ENCODE data around the gene MKRN1. TPM values are rescaled to one million over a fixed set of nuclear protein-coding genes. Genes with fewer than 3 reads are reported as not detected.
"Not testable (repeated sequence)": the region's sequence is repeated elsewhere in the genome, so short reads cannot be mapped to it uniquely, and the experiment has no call there.

The MKRN1 gene
- total RNA-seq, 1 donor: 69.8 TPM

GRCh38 chr7:140423501-140423900 is 55.8 kb downstream of the MKRN1 start:
- Histone ChIP-seq H3K9me3 (ENCODE audit: low read depth, low read length) (no peaks in the 10 kb centered on the region), H3K79me2 (ENCODE audit: insufficient read depth, low read length) (no peaks in the 10 kb centered on the region), H3K4me1 (ENCODE audit: insufficient read depth, low read length) (no peaks in the 10 kb centered on the region), H4K20me1 (ENCODE audit: insufficient read depth, low read length) (no peaks in the 10 kb centered on the region), H3K4me3 (ENCODE audit: insufficient read depth, low read length) (no peak overlapping the region), H3K27me3 (ENCODE audit: insufficient read depth, low read length) (peaks cover 3% of the 10 kb centered on the region), H2AFZ (ENCODE audit: low read length) (no peak overlapping the region), H3K36me3 (ENCODE audit: insufficient read depth, low read length) (no peaks in the 10 kb centered on the region), H3K4me2 (ENCODE audit: insufficient read depth, low read length) (no peak overlapping the region), H3K27ac (ENCODE audit: low read depth, low read length) (no peak overlapping the region)
- TF ChIP-seq CTCF (IDR thresholded peaks at IDR 0.05; ENCODE audit: extremely low read depth, low read depth, low read length): no peak
- DNase-seq (ENCODE audit: insufficient read length, low spot score, missing footprints): no peak

- Histone ChIP-seq H2AFZ (ENCODE audit: low read length) (no peak overlapping the region), H3K9me3 (ENCODE audit: low read depth, low read length) (no peaks in the 10 kb centered on the region), H3K36me3 (ENCODE audit: insufficient read depth, low read length) (no peaks in the 10 kb centered on the region), H3K4me1 (ENCODE audit: insufficient read depth, low read length) (no peaks in the 10 kb centered on the region), H3K4me3 (ENCODE audit: insufficient read depth, low read length) (no peak overlapping the region), H3K27me3 (ENCODE audit: insufficient read depth, low read length) (peaks cover 4% of the 10 kb centered on the region), H4K20me1 (ENCODE audit: insufficient read depth, low read length) (no peaks in the 10 kb centered on the region), H3K27ac (ENCODE audit: low read depth, low read length) (no peak overlapping the region), H3K79me2 (ENCODE audit: insufficient read depth, low read length) (no peaks in the 10 kb centered on the region), H3K4me2 (ENCODE audit: insufficient read depth, low read length) (no peak overlapping the region)
- no peak for TF ChIP-seq CTCF (IDR thresholded peaks at IDR 0.05; ENCODE audit: extremely low read depth, low read depth, low read length)
- no peak for DNase-seq (ENCODE audit: insufficient read length, low spot score, missing footprints)
These were observed 57.8 kb downstream of the MKRN1 start for GRCh38 chr7:140421521-140421920.

GRCh38 chr7:140418653-140419052 is 60.7 kb downstream of the MKRN1 start:
- no peak overlapping the region for H2AFZ ChIP-seq (ENCODE audit: low read length)
- H3K36me3 ChIP-seq (ENCODE audit: insufficient read depth, low read length): no peaks in the 10 kb centered on the region
- peaks cover 4% of the 10 kb centered on the region for H3K27me3 ChIP-seq (ENCODE audit: insufficient read depth, low read length)
- H3K4me3 ChIP-seq (ENCODE audit: insufficient read depth, low read length): no peak overlapping the region
- H3K27ac ChIP-seq (ENCODE audit: low read depth, low read length): no peak overlapping the region
- no peaks in the 10 kb centered on the region for H4K20me1 ChIP-seq (ENCODE audit: insufficient read depth, low read length)
- DNase-seq (ENCODE audit: insufficient read length, low spot score, missing footprints): no peak
- no peaks in the 10 kb centered on the region for H3K4me1 ChIP-seq (ENCODE audit: insufficient read depth, low read length)
- H3K4me2 ChIP-seq (ENCODE audit: insufficient read depth, low read length): no peak overlapping the region
- no peaks in the 10 kb centered on the region for H3K9me3 ChIP-seq (ENCODE audit: low read depth, low read length)
- TF ChIP-seq CTCF (IDR thresholded peaks at IDR 0.05; ENCODE audit: extremely low read depth, low read depth, low read length): no peak
- no peaks in the 10 kb centered on the region for H3K79me2 ChIP-seq (ENCODE audit: insufficient read depth, low read length)

GRCh38 chr7:140418156-140418472 is 61.2 kb downstream of the MKRN1 start:
- not testable (repeated sequence) for H3K27ac ChIP-seq (ENCODE audit: low read depth, low read length); H4K20me1 ChIP-seq (ENCODE audit: insufficient read depth, low read length); DNase-seq (ENCODE audit: insufficient read length, low spot score, missing footprints); H3K4me1 ChIP-seq (ENCODE audit: insufficient read depth, low read length); H3K36me3 ChIP-seq (ENCODE audit: insufficient read depth, low read length); H3K27me3 ChIP-seq (ENCODE audit: insufficient read depth, low read length); H3K4me2 ChIP-seq (ENCODE audit: insufficient read depth, low read length); H2AFZ ChIP-seq (ENCODE audit: low read length); H3K9me3 ChIP-seq (ENCODE audit: low read depth, low read length); H3K79me2 ChIP-seq (ENCODE audit: insufficient read depth, low read length); H3K4me3 ChIP-seq (ENCODE audit: insufficient read depth, low read length)
